Measurements from ENCODE around the gene LUZP2. TPM values are rescaled to one million over a fixed set of nuclear protein-coding genes. Genes with fewer than 3 reads are reported as not detected.
"Not testable (repeated sequence)": the region's sequence is repeated elsewhere in the genome, so short reads cannot be mapped to it uniquely, and the experiment has no call there.

LUZP2 gene
- total RNA-seq, 1 donor from 2014 or later = not detected

- DNase-seq (ENCODE audit: low read depth in 2 of 2) = not testable (repeated sequence)
These were observed 395.1 kb downstream of the LUZP2 start for GRCh38 chr11:24891845-24892492.

- DNase-seq (ENCODE audit: low read depth in 2 of 2) = no peak
These were observed 399.4 kb downstream of the LUZP2 start for GRCh38 chr11:24896118-24896835.

GRCh38 chr11:24900514-24900913 is 403.7 kb downstream of the LUZP2 start:
- no peak for DNase-seq (ENCODE audit: low read depth in 2 of 2)

GRCh38 chr11:24900960-24901549 is 404.2 kb downstream of the LUZP2 start:
- no peak for DNase-seq (ENCODE audit: low read depth in 2 of 2)

GRCh38 chr11:24903555-24903954 is 406.7 kb downstream of the LUZP2 start:
- DNase-seq (ENCODE audit: low read depth in 2 of 2) = no peak

- DNase-seq (ENCODE audit: low read depth in 2 of 2) = no peak
These were observed 428.2 kb downstream of the LUZP2 start for GRCh38 chr11:24925091-24925490.

- DNase-seq (ENCODE audit: low read depth in 2 of 2) = no peak
These were observed 435.5 kb downstream of the LUZP2 start for GRCh38 chr11:24932110-24933000.

- no peak for DNase-seq (ENCODE audit: low read depth in 2 of 2)
These were observed 438.0 kb downstream of the LUZP2 start for GRCh38 chr11:24934733-24935439.

GRCh38 chr11:24944891-24945290 is 448.0 kb downstream of the LUZP2 start:
- no peak for DNase-seq (ENCODE audit: low read depth in 2 of 2)

GRCh38 chr11:24949406-24949805 is 452.6 kb downstream of the LUZP2 start:
- DNase-seq (ENCODE audit: low read depth in 2 of 2) = no peak

GRCh38 chr11:24963852-24964251 is 467.0 kb downstream of the LUZP2 start:
- no peak for DNase-seq (ENCODE audit: low read depth in 2 of 2)

GRCh38 chr11:24965748-24966147 is 468.9 kb downstream of the LUZP2 start:
- DNase-seq (ENCODE audit: low read depth in 2 of 2) = no peak

GRCh38 chr11:24993903-24994302 is 497.1 kb downstream of the LUZP2 start:
- DNase-seq (ENCODE audit: low read depth in 2 of 2) = not testable (repeated sequence)

GRCh38 chr11:24999929-25000328 is 503.1 kb downstream of the LUZP2 start:
- DNase-seq (ENCODE audit: low read depth in 2 of 2) = not testable (repeated sequence)

GRCh38 chr11:25037431-25037830 is 540.6 kb downstream of the LUZP2 start:
- DNase-seq (ENCODE audit: low read depth in 2 of 2) = no peak

GRCh38 chr11:25038131-25038530 is 541.3 kb downstream of the LUZP2 start:
- DNase-seq (ENCODE audit: low read depth in 2 of 2) = no peak

GRCh38 chr11:25039165-25039564 is 542.3 kb downstream of the LUZP2 start:
- no peak for DNase-seq (ENCODE audit: low read depth in 2 of 2)

- no peak for DNase-seq (ENCODE audit: low read depth in 2 of 2)
These were observed 551.8 kb downstream of the LUZP2 start for GRCh38 chr11:25048632-25049031.

- no peak for DNase-seq (ENCODE audit: low read depth in 2 of 2)
These were observed 556.0 kb downstream of the LUZP2 start for GRCh38 chr11:25052844-25053243.

- DNase-seq (ENCODE audit: low read depth in 2 of 2) = no peak
These were observed 561.0 kb downstream of the LUZP2 start for GRCh38 chr11:25057861-25058260.

- no peak for DNase-seq (ENCODE audit: low read depth in 2 of 2)
These were observed 568.9 kb downstream of the LUZP2 start for GRCh38 chr11:25065746-25066145.
